GM19467 (cell line): ENCODE measurements around the gene KIAA1614.

ENCODE experiments used
- ATAC-seq: cut with Tn5 transposase; IDR thresholded peaks from one replicate; pipeline ENCODE4 v1.9.1; 2021; ENCODE audit warnings: mild to moderate bottlenecking, moderate library complexity; ENCODE audit not compliant: unreplicated experiment

KIAA1614 gene, protein sequence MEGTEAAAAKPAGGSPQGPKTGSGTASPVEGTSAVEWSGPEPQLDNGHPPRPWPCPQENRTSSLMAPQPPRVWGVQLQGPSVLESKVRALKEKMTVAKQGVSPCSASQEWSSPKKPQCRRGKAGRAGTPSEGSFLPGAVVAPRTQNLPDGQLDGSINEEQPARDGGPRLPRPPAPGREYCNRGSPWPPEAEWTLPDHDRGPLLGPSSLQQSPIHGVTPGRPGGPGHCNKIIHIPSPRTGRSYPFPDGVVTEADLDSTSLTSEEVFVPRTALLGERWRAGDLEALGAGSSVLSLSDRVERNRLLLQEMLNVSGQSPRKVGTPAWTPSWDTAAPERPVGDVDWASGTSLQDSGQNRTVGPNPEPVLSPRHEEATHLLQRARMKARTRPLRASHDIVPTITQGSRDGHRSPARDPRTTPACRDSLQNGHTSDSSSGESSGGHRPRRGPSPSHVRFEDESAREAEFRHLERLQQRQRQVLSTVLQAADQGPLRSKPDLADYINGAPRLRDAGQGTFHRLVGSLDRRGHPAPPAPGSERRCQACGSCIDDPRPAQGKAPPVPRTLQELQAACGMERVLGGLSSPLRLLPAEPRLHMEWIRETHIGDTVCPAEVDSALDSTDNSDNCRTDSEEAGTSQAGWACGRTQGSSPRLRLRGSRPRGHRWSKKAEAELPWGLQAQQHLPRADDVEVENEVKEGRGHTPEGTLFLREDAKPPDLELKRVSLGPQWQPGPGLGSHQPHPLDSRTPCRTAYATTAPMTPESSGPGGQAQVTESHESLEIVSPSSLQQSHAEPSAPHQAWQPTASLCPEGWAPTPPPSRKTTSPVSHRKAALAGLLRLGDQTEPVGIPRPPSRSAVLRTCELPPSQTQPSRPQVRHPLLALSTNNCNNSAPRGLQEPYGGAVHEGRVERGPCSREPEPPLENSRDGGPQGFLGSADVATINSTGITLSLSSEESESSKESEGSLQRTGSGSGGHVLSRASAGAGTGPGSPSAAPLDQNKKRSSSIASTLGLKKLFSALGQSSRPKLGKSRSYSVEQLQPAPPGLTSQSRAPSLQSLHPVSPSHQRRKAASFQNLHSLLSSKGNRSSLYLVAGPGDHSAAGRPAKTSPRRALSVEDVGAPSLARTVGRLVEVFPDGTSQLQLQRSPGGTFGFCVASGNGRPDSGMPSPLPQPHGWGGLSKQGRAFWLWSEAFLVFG

DNA sequence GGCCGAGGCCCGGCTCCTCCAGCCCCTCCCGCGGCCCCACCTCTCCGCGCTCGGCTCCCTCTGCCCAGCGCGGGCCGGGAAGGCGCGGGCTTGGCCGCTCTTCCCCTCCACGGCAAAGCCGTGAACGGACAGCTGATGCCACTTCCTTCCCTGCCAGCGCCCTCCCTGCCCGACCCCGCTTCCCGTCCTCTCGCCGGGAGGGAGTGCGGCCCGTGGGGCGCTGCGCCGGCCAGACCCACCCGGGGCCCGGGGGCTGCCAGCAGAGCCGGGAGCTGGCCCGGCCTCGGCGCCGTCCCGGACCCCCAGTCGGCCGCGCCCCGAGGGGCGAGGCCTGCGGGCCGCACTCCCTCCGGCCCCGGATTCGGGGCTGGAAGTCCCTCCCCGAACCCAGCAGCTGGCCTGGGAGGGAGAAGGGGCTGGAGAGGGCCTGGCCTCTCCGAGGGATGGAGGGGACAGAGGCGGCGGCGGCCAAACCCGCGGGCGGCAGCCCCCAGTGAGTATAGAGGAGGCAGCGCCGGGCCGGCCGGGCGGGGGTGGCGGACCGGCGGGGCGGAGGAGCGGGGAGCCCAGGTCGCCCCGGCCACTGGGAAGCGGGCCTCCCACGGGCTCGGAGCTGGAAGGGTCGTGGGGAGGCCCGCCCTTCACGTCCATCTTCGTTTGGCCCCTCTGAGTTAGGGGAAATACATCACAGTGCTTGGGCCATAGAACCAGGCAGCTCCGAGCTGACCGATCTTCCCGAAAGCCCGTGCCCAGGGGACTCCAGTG is at the start of gene KIAA1614:
TSS of gene KIAA1614 (plus strand) at position 97 of the 765 bp plus-strand sequence. CDS start at position 444, 347 bp downstream.
- no peak for ATAC-seq

DNA sequence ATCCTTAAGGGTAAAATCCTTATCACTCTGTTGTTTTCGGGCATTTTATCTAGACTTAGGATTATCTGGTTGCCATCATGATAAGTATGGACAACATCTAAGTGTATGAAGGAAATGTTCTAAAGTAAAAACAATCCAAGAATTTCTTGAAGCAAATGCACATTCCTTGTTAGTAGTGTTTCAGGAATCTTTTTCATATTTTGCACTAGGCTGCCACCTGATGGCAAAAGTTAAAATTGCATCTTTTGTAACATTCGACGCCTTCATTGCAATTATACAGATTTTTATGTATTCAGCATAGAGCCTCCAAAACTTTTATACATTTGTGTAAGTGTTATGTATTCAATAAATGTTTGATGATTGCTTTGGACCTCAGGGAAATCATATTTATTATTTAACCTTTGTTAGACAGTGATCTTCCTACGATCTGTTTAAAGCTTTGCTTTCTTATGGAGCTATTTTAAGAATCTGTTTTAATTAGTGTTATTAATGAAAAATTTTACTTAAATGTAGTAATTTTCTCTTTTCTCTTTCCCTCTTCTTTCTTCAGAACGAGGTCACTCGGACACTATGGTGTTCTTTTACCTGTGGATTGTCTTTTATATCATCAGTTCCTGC is 49.4 kb upstream of the KIAA1614 start:
- no peak for ATAC-seq

DNA sequence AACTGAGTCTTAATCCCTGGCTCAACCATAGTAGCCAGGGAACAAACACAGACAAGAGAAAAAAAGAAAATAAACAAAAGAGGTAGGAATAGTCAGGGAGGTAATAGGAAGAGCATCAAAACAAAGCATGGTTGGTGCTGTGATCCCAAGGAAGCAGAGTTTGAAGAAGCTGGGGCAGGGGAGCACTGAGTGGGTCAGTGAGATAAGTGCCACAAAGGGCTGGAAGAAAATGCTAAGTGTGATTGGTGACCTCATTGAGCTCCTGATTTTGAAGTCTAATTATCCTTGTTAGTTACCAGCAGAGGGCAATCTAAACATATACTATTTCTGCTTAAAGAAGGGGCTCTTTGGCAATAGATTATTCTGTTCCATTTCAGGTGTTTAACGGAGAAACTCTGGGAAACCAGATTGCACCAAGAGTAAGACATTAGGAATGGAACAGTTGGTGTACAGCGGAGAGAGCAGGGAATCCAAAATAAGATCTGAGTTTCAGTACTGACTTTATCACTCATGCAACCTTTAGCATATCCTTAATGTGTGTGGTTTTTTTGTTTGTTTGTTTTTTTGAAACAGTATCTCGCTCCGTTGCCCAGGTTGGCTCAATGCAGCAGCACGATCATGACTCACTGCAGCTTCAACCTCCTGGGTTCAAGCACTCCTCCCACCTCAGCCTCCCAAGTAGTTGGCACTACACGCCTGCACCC is 30.7 kb upstream of the KIAA1614 start:
- ATAC-seq, result peak; percentile 74

DNA sequence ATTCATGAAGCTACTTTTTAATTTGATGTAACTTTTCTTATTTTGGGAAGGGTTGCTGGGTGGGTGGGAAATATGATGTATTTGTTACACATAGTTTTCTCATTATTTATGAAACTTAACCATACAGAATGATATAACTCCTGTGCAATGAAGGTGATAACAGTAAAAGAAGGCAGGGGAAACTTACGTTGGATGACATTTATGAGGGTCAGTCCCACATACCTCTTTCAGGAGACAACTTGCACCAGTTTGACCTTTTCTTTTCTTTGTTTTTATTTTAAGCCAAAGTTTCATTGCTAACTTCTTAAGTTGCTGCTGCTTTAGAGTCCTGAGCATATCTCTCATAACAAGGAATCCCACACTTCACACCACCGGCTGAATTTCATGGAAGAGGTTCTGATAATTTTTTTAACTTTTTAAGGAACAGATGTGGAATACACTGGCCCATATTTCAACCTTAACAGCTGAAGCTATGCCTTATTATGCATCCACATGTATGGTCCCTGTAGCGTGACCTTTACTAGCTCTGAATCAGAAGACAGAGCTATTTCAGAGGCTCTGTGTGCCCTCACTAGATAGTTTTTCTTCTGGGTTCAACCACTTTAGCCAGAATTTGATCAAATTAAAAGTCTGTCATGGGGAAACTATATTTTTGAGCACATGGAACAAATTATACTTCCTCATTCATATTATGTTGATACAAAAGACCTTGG is 28.0 kb upstream of the KIAA1614 start:
- ATAC-seq, result no peak

DNA sequence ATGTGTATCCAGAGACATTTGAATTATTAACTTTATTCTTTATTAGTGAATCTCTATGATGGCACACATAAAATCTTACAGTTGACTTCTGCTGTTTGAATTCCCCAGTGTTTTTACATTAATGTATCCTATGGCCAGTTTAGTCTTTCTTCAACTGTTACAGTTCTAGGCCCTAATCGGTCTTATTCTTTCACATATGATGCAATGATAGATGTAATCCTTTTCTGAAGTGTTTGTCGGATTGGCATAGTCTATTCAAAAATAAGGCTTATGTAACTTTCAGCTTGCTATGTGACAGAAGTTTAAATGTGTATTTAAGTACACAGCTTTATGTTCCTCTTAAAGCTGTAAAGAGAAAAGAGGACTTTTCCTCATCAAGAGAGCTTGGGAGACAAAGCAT is 26.4 kb upstream of the KIAA1614 start:
- no peak for ATAC-seq

DNA sequence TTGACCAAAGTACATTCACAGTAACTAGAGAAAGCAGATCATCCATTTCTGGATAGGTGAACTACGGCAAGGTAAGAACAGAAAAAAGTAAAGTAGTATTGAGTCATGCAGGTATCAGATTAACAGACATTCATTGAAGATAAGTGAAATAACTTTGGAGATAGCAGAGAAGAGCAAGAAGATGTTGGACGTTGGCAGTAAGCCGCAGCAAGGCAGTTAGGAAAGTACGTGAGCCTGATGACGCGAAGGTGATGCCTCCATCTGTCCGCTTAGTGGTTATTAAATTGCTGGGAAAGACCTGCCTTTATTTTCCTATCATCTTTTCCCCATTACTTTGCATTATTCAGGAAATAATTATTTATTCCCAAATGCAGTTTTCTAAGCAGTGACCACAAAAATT is 24.9 kb upstream of the KIAA1614 start:
- no peak for ATAC-seq

DNA sequence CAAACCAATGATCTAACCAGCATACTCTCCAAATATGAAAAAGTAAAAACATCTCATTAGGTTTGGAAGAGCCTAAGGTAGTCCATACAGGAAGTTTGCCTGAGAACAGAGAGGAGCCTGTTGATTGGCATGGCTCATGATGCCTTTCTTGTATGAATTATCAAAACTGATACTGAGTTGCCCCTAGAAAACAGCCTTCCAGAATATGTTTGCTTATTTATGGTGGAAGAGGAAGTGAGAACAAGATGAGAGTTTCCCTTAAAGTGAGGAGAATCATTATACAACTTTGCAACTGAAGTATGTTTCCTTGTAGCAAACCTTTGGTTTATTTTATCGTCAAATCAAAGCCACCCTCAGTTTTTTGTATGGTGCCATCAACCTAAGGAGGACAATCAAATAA is 23.8 kb upstream of the KIAA1614 start:
- no peak for ATAC-seq

DNA sequence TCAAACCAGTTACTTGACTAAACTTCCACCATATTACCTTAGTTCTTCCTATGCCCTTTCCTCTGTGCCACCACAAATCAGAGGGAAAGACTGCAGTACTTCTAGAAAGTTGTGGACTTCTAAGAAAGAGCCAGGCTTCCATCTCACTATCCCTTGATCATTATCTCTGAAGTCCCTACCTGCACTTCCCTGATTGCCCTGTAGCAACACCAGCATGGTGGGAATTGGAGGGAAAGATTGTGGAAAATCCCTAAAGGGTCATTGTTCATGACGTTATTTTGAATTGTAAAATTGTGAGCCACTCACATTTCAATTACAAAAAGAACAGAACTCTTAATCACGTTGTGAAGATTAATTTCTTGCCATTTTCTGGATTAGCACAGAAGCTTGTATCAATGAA is 23.4 kb upstream of the KIAA1614 start:
- ATAC-seq, result no peak

DNA sequence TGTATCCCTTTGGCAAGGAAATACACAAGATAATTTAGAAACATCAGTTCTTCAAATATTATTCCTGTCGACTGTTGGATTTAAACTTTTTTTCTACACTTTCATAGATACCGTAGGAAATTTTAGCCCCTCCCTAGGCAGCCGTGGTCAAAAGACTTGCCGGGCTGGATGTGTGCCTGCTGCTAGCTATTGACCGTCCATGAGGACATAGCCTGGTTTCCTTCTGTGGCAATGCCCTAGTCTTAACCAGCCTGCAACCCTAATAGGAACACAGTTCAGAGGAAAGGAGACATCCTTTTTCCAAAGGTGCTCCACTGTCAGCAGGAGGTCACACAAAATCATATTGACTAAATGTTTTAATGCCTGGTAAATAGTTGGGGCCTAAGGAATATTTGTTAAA is 20.4 kb upstream of the KIAA1614 start:
- ATAC-seq, result no peak

DNA sequence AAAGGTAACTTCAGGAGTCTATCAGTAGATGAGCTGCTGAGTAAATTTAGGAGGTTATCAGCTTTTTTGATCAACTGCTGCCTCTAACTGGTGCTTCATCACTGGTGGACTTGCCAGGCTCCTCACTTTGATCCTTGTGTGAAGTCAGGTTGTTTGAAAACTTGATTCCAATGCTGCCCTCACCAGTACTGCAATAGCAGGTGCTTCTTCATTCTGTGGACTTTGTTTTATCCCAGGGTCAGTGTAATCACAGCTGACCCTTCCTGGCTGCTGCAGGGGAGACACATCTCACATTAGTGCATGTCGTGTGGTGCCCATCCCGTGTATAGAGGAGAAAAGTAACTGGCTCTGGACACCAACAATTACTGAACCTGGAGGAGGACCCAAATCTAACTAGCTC is 20.0 kb upstream of the KIAA1614 start:
- ATAC-seq, result no peak

DNA sequence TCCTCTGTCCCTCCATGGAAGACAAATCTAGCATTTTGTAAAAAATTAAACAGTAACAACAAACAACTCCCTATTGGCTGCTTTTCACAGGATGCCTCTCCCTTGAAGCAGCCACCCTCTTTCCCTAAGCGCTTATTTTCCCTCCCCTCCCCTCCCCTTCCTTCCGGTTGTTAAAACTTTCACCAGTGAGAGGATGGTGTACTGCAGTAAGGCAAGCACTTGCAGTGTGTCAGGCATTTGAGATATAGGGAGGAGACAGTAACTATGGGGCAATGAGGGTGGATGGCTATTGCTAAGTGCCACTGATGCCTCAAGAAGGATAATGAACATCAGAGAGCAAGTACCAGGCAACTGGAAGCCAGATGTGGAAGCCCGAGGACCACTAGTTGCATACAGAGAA is 19.1 kb upstream of the KIAA1614 start:
- ATAC-seq, result no peak

DNA sequence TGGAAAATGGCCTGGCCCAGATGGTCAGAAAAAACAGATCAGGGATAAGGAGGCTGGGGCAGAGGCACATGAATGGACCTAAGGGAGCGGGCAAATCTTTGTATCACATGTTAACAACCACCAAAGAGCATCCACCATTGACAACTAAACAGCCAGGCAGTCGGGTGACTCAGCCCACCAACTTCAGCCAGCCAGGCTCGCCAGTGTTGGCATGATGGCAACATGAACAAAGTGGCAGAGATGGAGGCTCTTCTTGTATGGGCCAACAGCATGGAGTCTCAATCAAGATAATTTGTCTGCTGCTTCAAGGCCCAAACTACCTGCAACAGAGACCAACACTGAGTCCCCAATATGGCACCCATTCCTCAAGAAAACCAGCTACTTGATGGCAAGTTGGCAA is 16.5 kb upstream of the KIAA1614 start:
- ATAC-seq, result no peak

DNA sequence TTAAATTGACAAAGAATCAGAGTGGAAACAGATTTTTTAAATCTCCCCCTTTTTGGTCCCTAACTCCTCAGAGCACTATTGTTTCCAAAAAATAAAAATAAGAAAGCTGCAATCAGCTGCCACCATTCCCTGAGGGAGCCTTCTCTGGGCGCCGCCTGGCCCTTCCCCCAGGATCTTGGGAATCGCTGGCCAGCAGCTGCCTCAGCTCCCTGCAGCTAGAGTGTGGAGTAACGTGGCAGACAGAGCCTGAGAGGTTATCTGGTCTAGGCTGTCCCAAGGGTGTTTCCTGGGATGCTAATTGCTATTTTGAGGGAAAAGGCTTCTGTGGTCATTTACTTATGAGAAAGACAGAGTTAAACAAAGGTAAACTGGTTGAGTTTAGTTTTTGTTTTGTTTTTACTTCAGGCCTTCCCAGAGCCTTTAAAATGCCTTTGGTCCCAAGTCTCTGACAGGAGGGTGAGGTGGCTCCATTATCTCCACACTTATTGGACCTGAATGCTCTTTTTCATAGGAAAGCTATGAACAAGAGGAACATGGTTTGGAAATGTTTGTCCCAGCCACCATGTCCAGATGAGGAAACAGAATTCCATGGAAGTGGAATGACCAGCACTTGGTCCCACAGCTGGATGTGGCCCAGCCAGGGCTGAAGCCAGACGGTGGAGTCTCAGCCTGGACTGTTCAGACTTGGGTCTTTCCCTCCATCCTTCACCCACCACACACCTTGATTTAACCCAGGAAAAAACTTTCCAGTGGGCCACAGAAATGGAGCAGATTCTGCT is 14.1 kb upstream of the KIAA1614 start:
- ATAC-seq, result no peak

DNA sequence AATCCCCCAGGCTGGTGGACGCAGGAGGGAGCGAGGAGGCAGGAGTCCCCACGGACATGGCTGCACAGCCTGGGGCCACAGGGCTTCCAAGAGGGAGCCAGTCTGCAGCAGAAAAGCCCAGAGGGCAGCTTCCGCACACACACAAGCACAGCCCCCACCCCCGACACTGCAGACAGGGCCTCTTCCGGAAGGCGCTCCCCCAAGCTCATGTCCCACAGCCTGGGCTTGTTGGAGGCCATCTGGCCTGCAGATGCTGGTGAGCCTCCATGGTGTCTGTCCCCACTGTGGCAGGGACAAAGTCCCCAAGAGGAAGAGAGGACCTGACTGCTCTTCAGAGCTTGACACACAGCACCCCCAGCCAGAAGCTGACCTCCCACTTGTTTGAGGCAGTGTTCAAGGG is 13.4 kb upstream of the KIAA1614 start:
- ATAC-seq, result no peak

DNA sequence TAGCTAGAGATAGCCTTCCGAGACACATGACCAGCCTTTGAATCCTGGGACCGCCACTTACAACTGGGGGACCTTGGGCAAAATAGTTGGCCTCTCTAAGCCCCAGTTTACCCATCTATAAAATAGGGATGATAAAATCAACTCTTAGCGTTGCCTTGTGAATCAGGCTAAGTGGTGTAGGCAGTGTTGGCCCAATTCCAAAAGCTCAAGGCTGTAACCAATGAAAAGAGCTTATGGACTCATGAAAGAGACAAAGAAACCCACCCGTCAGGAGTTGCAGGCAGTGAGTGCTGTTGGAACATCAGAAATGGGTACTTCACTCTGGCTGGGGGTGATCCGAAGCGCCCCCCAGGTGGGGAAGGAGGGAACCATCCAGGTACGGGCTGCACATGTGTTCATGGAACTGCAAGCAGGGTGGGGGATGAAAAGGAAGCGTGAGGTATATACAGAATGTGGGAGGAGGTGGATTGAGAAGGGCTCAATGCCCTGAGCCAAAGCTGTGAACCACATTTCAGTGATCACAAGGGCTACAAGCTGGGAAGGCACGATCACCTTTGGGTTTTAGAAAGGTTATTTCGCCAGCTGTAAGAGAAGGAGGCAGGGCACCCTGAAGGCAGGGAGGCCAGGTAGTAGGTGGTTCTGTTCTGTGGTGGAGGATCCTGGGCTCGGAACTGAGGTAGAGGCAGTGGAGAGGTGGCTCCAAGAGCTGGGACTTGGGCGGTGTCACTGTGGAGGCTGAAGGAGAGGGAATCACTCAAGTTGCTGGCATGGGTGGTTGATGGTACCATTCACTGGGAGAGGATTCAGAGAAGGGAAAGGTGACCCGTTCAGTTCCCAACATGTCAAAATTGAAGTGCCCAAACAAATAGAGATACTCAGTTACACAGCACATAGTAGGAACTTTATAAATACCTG is 11.4 kb upstream of the KIAA1614 start:
- ATAC-seq, result no peak

DNA sequence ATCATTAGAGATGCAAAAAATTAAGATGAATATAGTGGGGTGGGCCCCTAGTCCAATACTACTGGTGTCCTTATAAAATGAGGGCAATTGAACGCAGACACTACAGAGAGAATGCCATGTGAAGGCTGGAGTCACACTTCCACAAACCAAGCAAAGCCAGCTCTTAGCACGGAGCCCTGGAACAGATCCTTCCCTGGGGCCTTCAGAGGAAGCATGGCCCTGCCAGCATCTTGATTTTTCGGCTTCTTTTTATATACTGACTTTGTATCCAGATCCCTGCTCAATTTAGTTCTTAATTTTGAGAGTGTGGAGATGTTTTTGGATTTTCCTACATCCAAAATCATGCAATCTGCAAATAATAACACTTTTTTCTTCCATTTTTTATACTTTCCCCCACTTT is 10.2 kb upstream of the KIAA1614 start:
- no peak for ATAC-seq

DNA sequence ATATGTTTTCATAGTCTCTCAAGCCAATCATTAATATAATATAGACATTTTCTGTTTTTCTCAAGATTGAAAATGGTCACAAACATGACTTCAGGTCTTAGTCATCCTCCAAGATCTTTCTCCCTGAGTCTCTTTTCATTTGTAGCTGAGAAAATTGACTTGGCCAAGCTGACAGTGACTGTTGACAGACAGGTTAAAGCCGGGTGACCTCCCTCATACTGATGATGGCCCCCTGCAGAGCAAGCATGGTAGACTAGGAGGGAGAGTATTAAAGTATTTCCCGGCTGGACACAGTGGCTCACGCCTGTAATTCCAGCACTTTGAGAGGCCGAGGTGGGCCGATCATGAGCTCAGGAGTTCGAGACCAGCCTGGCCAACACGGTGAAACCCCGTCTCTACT is 6.8 kb upstream of the KIAA1614 start:
- no peak for ATAC-seq
